ENCODE data around the gene MLEC. TPM values are rescaled to one million over a fixed set of nuclear protein-coding genes. Genes with fewer than 3 reads are reported as not detected.

Gene MLEC
- 44.8 TPM for total RNA-seq

GRCh38 chr12:120686690-120687577, at the start of gene MLEC:
Gene MLEC (plus strand): TSS chr12:120687149. CDS start chr12:120687297, 148 bp downstream.

GRCh38 chr12:120639771-120640721, 46.9 kb upstream of the MLEC start, which contains the start of gene CABP1:
Gene CABP1 (plus strand): TSS chr12:120640626. CDS start chr12:120640686, 60 bp downstream.

GRCh38 chr12:120710031-120710804, 23.3 kb downstream of the MLEC start, which contains the start of gene UNC119B:
Gene UNC119B (plus strand): TSS chr12:120710458. CDS start chr12:120710475, 17 bp downstream.

GRCh38 chr12:120725659-120726509, 38.9 kb downstream of the MLEC start, which contains the start of gene ACADS:
Gene ACADS (plus strand): TSS chr12:120725826. CDS start chr12:120725886, 60 bp downstream.

Other genes with a start within 250 kb of the MLEC start
- 329 TPM for gene COX6A1, start 249.0 kb upstream of the MLEC start, total RNA-seq
- gene TRIAP1, start 240.8 kb upstream of the MLEC start, total RNA-seq: 9.7 TPM
- gene GATC, start 240.7 kb upstream of the MLEC start, total RNA-seq: 30.0 TPM
- gene SRSF9, start 217.4 kb upstream of the MLEC start, total RNA-seq: 93.9 TPM
- gene DYNLL1, start 191.0 kb upstream of the MLEC start, total RNA-seq: 231 TPM
- gene COQ5, start 158.0 kb upstream of the MLEC start, total RNA-seq: 16.6 TPM
- gene RNF10, start 152.8 kb upstream of the MLEC start, total RNA-seq: 162 TPM
- 40.4 TPM for gene POP5, start 105.7 kb upstream of the MLEC start, total RNA-seq
- 6.3 TPM for gene CABP1, start 46.5 kb upstream of the MLEC start, total RNA-seq
- 16.0 TPM for gene UNC119B, start 23.3 kb downstream of the MLEC start, total RNA-seq
- 5.3 TPM for gene ACADS, start 38.7 kb downstream of the MLEC start, total RNA-seq
- gene SPPL3, start 217.2 kb downstream of the MLEC start, total RNA-seq: 30.0 TPM

Measured in parietal lobe (tissue), 1 donor.